ENCODE results near the gene PTPRD. TPM values are rescaled to one million over a fixed set of nuclear protein-coding genes. Genes with fewer than 3 reads are reported as not detected.
A peak's percentile ranks its signal among the peaks of the same experiment; 100 is the strongest.

PTPRD gene
- total RNA-seq, 1 experiment from 2014 or later: 0.84 TPM

- no peak for DNase-seq (ENCODE audit: low read depth)
Observed at GRCh38 chr9:8778356-8778755, 1834.4 kb downstream of the PTPRD start.

- no peak for DNase-seq (ENCODE audit: low read depth)
Observed at GRCh38 chr9:8772302-8772701, 1840.5 kb downstream of the PTPRD start.

GRCh38 chr9:8769153-8769552, 1843.6 kb downstream of the PTPRD start:
- DNase-seq (ENCODE audit: low read depth): no peak

- no peak for DNase-seq (ENCODE audit: low read depth)
Observed at GRCh38 chr9:8766096-8766495, 1846.7 kb downstream of the PTPRD start.

GRCh38 chr9:8764051-8764450, 1848.8 kb downstream of the PTPRD start:
- no peak for DNase-seq (ENCODE audit: low read depth)

GRCh38 chr9:8762479-8763085, 1850.2 kb downstream of the PTPRD start:
- no peak for DNase-seq (ENCODE audit: low read depth)

GRCh38 chr9:8760000-8760767, 1852.6 kb downstream of the PTPRD start:
- no peak for DNase-seq (ENCODE audit: low read depth)

- no peak for DNase-seq (ENCODE audit: low read depth)
Observed at GRCh38 chr9:8757881-8758280, 1854.9 kb downstream of the PTPRD start.

- no peak for DNase-seq (ENCODE audit: low read depth)
Observed at GRCh38 chr9:8754751-8755150, 1858.1 kb downstream of the PTPRD start.

GRCh38 chr9:8751406-8751930, 1861.3 kb downstream of the PTPRD start:
- DNase-seq (ENCODE audit: low read depth): no peak

GRCh38 chr9:8750639-8751051, 1862.2 kb downstream of the PTPRD start:
- no peak for DNase-seq (ENCODE audit: low read depth)

- no peak for DNase-seq (ENCODE audit: low read depth)
Observed at GRCh38 chr9:8745347-8745746, 1867.5 kb downstream of the PTPRD start.

GRCh38 chr9:8738945-8739344, 1873.9 kb downstream of the PTPRD start:
- DNase-seq (ENCODE audit: low read depth): no peak

- no peak for DNase-seq (ENCODE audit: low read depth)
Observed at GRCh38 chr9:8736805-8737204, 1876.0 kb downstream of the PTPRD start.

GRCh38 chr9:8734760-8735159, 1878.0 kb downstream of the PTPRD start:
- no peak for DNase-seq (ENCODE audit: low read depth)

GRCh38 chr9:8733131-8733954, 1879.5 kb downstream of the PTPRD start:
- peak; percentile 20 for DNase-seq (ENCODE audit: low read depth)

- no peak for DNase-seq (ENCODE audit: low read depth)
Observed at GRCh38 chr9:8732367-8733075, 1880.3 kb downstream of the PTPRD start.

GRCh38 chr9:8730618-8731017, 1882.2 kb downstream of the PTPRD start:
- DNase-seq (ENCODE audit: low read depth): no peak

GRCh38 chr9:8728910-8729309, 1883.9 kb downstream of the PTPRD start:
- DNase-seq (ENCODE audit: low read depth): no peak

GRCh38 chr9:8727191-8727590, 1885.6 kb downstream of the PTPRD start:
- DNase-seq (ENCODE audit: low read depth): no peak

- DNase-seq (ENCODE audit: low read depth): no peak
Observed at GRCh38 chr9:8726692-8727091, 1886.1 kb downstream of the PTPRD start.

- DNase-seq (ENCODE audit: low read depth): no peak
Observed at GRCh38 chr9:8725635-8726034, 1887.2 kb downstream of the PTPRD start.
